Stromal cell of bone marrow (primary cell): ENCODE data around the gene KCNJ5.
"Not testable (repeated sequence)": the region's sequence is repeated elsewhere in the genome, so short reads cannot be mapped to it uniquely, and the experiment has no call there.

Experiments
- DNase-seq: peaks from one replicate; pipeline ENCODE4 v3.0.0-alpha.2; 2012; ENCODE audit warnings: low read depth

Gene KCNJ5

DNA sequence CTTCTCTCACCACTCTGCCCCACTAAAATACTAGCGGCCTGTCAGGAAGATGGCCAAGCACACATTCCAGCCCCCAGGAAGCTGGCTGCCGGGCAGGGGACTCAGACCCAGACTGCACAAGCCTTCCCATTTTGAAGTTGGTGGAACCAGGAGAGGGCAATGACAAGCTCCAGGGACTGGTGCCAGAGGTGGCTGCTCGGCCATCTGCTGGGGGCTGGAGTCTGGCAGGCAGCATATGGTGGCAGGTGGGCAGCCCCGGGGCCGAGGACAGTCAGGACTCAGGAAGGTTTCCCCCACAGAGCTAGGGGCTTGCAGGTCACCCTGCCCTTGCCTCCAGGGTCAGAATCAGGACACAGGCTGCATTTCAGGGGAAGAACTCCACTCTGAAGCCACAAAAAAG, 22.6 kb downstream of the KCNJ5 start:
- no peak for DNase-seq

DNA sequence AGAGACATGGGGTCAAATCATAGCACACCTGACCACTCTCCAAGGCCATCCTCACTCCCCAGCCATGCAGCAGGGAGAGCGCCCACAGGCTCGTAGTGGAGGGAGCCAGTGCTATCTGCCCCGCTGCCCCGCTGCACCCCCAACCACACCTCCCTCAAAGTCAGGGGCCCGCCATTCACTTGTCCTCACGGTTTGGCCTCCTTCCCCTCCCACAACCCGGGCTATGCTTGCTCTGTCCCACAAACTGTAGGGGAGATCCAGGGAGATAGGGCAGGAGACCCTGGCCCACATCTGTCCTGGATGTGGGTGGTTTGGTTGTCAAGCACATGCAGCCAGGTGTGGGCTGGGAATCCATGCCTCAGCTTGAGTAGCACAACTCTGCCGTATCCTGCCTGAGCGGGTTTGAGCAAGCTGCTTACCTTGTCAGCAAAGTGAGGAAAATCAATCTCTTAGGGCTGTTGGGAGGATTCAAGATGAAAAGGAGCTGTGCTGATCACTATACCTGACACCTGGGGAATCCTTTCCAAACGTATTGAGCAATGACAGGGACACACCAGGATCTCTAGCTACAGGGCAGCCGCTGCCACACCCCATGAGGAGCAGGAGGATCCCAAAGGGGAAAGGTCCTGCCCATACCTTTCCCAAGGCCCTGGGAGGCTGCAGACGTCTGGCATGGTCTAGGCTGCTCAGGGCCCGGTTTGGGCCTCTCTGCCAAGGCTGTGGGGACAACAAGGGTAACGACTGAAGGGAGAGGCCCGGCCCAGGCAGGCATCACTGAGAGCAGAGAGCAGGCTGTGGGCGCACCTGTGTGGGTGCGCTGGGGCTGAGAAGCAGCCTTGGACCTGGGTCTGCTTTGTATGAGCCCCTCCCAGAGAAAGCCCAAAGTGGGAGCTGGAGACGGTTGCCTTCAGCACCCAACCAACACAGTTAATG, 23.3 kb downstream of the KCNJ5 start:
- no peak for DNase-seq

DNA sequence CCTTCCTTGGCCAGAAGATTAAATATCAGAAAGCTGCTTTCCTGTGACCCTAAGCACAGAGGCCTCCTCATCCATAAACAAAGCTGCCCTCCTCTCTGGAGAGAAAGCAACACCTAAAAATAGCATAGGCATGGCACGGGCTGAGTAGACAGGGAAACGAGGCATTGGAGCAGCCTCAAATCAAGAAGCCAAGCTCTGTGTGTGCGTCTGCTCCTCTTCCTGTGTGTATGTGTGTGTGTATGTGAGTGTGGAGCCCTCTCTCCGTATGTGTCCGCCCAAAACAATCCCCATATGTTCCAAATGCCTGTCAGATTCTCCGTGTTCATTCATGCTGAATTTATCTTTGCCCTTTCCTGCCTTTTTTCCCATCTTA, 24.0 kb downstream of the KCNJ5 start:
- no peak for DNase-seq

DNA sequence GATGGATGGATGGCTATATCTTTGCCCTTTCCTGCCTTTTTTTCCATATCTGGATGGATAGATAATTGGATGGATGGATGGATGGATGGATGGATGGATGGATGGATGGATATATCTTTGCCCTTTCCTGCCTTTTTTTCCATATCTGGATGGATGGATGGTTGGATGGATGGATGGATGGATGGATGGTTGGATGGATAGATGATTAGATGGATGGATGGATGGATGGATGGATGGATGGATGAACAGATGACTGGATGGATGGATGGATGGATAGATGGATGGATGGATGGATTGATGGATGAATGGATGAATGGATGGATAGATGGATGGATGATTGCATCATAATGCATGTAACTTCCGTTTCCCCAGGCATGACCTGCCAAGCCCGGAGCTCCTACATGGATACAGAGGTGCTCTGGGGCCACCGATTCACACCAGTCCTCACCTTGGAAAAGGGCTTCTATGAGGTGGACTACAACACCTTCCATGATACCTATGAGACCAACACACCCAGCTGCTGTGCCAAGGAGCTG, 24.9 kb downstream of the KCNJ5 start:
- no peak for DNase-seq

DNA sequence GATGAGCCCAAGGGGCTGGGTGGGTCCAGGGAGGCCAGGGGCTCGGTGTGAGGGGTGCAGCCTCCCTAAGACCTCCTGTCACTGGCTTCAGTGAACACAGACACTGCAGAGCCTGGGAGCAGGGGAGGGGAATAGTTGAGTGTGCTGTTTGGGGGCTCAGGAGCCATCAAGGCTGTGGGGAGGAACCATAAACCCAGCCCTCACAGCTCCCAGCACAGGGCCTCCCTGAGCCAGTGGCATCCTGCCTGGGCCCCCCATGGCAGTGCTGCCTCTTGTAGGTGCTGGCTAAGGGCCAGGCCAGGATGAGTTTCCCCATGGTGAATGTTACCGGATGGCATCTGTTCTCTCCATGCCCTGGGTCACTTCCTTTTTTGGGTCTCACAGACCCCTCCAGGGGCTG, 25.5 kb downstream of the KCNJ5 start:
- no peak for DNase-seq

DNA sequence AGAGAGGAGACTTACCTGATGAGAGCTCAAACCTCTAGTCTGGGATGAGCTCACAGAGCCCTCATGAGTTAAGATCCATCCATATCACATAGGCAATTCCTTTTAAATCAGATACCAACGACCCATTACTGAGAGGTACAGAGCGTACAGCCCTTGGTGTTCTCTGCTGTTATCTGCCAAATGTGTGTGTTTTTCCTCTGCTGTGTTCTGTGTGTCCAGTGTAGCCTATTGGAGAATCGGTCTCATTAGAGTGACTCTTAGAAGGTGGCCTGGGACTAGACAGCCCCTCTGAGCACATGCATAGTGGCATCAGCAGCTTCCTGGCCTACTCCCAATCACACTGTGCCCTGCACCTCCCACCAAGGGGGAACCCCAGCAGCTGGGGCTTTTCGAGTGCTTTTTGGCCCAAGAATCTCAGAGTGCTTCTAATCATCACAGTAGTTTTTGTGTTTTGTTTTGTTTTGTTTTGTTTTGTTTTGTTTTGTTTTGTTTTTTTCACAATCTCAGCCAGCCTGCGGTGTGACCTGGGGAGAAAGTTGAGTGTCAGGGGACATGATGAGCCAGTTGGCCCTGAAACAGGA, 26.1 kb downstream of the KCNJ5 start:
- no peak for DNase-seq

DNA sequence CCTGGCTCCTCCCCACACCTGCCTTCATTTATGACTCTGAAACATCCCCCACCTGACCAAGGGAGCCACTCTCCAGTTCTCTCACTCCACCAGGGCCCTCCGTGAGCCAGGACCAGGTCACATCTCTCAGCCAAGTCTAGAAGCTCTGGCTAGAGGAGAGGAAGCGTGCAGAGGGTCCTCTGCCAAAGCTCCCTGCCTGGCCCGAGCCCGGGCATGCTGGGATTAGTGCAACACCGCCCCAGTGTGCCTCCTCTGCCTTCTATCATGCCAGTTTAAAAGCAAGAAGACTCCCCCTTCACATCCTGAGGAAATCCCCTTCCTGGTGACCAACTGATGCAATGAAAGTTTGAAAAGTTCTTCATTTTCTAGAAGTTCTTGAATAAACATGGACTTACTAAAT, 28.1 kb downstream of the KCNJ5 start:
- DNase-seq, result no peak

DNA sequence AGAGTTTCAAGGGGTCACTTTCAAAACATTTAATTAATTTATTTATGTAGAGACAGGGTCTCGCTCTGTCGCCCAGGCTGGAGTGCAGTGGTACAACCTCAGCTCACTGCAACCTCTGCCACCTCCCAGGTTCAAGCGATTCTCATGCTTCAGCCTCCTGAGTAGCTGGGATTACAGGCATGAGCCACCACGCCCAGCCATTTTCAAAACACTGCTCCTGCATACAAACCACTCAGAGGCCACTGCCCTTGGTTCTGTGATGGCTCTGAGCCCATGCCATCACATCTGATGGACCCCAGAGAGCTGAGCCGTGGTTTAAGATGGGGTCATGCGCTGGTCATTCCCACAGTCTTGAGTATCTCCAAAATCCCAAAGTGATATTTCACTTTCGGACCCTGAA, 28.5 kb downstream of the KCNJ5 start:
- not testable (repeated sequence) for DNase-seq

DNA sequence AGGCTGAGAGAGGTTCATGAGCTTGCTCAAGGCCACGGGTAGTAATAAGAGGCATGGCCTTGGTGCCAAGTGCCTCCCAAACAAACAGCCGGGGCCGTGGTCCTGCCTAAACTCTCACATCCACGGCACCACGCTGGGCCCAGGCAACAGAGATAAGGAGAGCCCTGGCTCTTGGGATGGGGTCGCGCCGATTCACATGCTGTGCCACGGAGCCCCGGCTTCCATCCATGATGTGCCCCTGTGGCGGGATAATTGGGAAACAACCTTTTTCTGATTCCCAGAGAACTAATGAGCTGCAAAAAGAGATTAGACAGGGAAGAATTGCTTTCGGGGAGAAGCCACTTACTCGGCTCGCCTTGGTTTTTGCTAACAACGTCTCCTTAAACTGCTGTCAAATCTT, 29.5 kb downstream of the KCNJ5 start:
- no peak for DNase-seq

DNA sequence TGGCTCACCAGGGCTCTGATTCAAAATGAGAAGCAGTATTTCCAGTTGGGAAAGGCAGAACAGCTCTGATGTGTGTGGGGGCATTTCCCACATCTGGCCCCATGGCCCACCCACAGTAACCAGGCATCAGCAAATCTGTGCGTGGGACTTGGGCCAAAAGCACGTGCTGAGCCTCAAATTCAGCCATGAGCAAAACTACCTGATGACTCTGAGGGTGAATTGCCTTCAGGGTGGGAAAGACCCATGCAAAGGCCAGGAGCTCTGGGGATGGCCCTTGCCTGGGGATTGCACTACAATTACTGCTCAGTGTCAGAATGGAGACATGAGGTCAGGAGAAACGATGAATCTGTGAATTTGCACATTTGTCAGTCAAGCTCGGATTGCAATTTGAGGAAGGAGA, 30.6 kb downstream of the KCNJ5 start:
- no peak for DNase-seq

DNA sequence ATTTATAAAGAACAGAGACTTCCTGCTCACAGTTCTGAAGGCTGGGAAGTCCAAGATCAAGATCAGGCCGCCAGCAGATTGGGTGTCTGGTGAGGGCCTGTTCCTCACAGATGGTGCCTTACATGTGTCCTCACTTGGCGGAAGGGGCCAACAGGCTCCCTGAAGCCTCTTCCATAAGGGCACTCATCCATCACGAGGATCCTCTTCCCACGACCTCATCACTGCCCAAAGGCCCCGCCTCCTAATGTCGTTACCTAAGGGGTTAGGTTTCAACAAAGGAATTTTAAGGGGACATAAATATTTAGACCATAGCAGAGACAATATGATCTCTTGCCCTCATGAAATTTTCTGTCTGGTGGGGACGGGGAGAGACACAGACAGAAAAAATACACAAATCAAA, 32.9 kb downstream of the KCNJ5 start:
- no peak for DNase-seq

DNA sequence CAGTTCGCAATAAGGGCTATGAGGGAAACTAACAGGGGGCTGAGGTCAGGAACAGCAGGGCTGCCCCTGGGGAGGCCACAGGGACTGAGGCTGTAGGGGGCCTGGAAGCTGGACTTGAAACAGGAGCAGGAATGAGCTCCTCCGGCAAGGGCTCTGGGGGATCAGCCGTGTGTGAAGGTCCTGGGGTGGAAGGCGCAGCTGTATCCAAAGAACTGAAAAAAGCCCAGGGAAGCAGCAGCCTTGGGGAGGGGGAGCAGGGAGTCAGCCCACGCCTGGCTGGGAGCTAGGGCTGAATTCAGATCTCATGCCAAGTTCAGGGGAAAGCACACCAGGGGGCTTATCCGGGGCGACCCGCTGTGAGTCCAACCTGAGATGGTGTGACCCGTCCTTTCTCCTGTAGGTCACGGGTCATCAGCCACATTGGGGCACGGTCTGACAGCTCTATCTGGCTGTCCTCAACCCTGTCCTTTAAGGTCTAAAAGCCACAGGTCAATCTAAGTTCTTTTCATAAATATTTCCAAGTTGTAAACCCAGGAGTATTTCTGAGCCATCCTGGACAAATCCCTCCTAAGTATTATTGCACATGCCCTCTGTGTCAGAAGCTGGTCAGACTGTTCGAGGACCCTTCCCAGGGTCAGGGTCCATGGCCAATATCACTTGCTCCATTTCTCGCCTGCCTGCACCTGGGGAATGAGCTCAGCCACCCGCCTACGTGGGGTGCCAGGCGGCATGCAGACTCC, 33.5 kb downstream of the KCNJ5 start:
- DNase-seq, result no peak

DNA sequence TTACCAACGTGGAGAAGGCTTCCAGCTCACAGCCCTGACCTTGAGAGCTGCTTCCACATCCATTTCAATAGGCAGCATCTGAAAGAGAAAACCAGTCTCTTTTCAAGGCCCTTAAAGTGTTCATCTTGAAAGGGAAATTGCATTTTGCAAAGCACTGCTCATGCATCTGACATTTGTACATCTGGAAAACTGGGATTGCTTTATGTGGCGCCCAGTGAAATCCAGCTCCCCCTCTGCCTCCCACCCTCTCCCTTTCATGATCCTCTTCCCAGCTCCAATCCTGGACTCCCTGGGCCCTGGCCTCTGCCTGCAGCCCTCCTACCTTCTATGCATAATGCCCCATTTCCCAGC, 34.1 kb downstream of the KCNJ5 start:
- DNase-seq, result no peak

DNA sequence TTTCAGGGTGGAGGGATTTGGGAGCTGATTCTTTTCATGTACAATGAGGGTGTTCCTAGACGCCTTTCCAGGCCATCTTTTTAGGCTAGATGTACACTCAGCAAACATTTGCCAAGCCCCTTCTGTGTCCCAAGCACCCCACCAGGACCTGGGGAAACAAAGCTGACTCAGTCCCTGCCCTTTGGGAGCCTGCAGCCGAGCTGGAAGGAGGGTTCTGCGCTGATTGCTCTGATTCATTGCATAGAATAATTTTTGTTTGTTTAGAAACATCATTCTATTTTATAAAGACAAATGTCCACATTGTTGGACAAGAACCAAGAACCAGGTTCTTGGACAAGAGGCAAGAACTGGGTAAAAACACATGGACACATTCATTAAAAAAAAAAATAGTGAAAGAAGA, 34.8 kb downstream of the KCNJ5 start:
- no peak for DNase-seq

DNA sequence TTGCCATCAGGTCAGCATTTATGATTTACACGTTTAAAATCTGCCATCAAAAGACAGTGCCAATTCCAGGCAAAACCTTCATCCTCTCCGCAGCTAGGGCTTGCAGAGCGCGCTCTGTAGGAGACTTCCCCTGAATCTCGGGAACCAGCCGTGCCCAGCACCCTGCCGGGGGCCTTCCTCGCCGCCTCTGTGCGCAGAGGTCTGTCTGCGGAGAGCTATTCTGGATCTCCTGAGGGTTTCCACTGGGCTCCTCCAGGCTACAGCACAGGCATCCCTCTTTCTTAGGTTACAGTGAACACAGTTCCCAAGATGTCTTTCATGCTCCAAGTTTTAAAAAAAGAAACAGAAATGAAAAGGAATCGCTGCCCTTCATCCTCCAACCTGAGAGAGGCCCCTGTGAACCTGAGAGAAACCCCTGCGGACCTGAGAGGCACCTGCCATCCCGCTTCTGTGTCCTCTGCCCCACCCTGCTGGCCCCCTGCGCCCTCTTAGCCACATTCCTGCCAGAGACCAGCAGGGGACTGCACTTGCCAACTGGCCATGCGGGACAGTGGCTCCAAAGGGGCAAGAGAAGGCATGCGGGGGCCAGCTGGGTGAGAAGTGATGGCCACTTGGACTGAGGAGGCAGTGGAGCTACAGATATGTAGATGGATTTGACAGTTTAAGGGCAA, 35.4 kb downstream of the KCNJ5 start:
- DNase-seq, result no peak

DNA sequence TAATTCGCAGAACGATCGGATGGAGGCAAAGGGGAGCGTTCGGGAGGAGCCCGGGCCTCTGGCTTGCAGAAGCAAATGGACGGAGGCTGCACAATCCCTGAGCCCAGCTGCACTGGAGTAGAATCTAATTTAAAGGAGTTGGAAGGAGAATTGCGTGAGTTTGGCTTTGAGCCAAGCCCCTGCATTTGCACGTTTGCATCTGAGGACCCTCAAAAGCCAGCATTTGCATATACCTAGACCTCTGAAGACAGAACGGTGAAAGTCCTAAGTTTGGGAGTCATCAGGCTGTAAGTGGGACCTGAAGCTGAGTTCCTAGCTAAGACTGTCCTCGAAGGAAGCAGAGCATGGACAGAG, 35.9 kb downstream of the KCNJ5 start:
- DNase-seq, result no peak

DNA sequence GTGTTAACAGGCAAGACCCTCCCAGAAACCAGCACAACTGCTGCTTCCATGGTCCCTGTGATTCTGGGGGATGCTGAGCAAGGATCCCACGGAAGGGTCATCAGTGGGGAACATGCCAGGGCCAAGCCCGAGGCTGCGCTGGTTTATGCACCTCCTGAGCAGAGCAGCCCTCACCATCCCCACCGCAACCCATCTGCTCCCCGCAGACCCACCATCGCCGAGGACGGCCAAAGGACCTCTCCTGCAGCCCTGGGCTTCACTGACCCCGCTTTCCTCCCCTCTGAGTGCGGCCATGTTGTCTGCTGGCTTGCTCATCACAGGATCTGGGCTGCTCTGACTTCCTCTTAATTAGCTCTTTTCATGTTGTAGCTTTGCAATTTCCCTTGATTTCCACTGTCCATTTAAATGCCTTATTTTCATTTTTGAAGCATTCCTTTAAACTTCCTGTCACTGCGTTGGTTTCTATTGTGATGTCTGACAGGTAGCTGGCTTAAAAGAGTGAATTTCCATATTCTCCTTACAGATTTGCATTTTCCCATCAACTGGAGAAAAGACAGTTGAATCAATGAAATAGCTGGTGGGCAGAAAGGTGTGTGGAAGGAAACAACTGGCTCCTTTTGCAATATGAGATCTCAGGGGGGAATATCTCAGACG, 36.7 kb downstream of the KCNJ5 start:
- DNase-seq, result no peak

DNA sequence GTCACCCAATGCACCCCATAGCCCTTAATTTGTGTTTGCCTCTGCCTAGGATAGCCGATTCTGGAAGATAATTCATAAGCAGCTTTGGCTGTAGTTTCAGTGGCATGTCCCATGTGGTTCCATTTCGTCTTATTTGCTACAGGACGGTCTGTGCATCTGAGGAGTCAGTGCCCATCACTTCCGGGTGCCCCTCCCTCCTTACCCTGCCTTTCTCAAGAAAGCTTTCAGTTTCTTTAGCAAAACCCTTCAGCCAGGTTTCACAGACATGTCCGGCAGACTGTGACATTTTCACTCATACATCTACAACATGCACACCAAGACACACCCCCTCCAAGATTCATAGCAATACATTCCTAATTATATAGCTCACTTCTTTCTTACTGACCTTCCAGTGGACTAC, 37.2 kb downstream of the KCNJ5 start:
- DNase-seq, result no peak

DNA sequence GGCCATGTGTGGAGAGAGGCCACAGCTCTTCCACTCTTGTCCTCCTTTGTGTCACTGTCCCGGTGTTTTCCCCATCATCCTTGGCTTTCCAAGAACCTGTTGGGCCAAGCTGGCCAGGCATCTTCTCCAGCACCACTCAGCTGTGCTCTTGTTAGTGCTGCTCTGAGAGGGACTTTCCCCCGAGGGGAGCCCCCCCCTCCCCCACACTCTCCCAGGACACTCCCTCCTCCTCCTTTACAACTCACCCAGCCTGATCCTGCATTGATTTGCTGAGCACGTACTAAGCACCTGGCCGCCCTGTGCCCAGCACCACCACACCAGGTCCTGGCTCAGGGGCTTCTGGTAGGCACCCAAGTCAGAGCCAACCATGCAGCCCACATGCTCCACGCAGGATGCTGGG, 38.3 kb downstream of the KCNJ5 start:
- DNase-seq, result no peak

DNA sequence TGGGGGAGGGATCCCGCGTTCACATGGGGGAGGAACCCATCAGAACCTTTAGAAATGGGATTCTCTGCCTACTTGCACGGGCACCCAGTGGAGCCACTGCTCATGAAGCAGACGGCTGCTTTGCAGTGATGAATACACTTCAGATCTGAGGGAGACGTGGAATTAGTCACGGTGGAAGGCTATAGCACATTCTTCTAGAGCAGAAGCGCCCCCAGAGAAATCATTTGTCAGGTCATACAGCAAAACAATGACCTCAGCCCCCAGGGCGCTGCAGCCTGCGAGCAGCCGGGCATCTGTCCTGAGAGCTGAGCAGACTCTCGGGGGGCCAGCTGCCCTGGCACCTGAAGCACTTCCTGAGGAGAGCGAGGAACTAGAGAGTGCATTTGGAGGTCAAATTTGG, 38.8 kb downstream of the KCNJ5 start:
- no peak for DNase-seq

DNA sequence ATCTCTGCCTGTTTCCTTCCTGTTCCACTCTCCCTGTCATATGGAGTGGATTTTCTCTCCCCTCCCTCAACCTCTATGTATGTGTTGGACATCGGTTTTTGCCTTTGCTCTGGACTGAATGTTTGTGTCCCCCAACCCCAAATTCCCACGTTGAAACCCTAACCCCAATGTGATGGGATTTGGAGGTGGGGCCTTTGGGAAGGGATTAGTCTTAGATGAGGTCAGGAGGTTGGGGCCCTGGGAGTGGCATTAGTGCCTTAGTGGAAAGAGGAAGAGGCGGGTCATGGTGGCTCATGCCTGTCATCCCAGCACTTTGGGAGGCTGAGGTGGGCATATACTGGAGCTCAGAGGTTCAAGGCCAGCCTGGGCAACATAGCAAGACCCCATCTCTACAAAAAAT, 39.9 kb downstream of the KCNJ5 start:
- DNase-seq, result no peak

DNA sequence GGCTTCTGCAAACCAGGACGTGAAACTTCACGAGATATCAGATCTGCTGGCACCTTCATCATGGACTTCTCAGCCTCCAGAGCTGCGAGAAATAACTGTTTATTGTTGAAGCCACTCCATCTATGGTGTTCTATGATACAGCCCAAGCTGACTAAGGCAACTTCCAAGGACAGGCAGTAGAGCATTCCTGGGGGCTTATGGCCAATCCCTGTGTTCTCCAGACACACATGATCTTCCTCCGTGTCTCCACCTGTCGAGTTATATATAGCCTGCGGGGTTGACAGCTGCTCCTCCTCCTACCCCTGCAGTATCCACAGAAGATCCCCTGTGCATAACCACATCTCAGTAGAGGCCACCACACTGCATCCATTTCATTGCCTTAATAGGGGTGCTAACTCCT, 40.5 kb downstream of the KCNJ5 start:
- no peak for DNase-seq
